K562 (cell line): ENCODE measurements around the gene TBC1D1. TPM values are rescaled to one million over a fixed set of nuclear protein-coding genes. Genes with fewer than 3 reads are reported as not detected.

Experiments
- ATF1 ChIP-seq, 2 experiments: fragments of 450-650 bp in 1 of 2; IDR thresholded peaks; 2 replicates each; pipeline ENCODE4 v1.6.1; 2016; ENCODE audit warnings: missing compliant biosample characterization in 1 of 2, missing genetic modification characterization in 1 of 2
- E2F8 ChIP-seq: fragments of 450-650 bp; IDR thresholded peaks from 2 replicates; pipeline ENCODE4 v1.7.1; 2018; ENCODE audit warnings: mild to moderate bottlenecking, low read depth; ENCODE audit not compliant: partially characterized antibody
- FOXP1 ChIP-seq: sonication (generic); formaldehyde crosslinking; IDR thresholded peaks from 2 replicates; pipeline ENCODE4 v1.8.0; 2022; ENCODE audit warnings: mild to moderate bottlenecking, missing genetic modification reagents
- MBD2 ChIP-seq: sonication (generic); IDR thresholded peaks from 2 replicates; pipeline ENCODE4 v1.6.1; 2016; ENCODE audit warnings: low read depth, borderline replicate concordance
- MTA2 ChIP-seq: fragments of 450-650 bp; IDR thresholded peaks from 2 replicates; pipeline ENCODE4 v1.6.1; 2016; ENCODE audit warnings: low read depth
- PHF21A ChIP-seq: fragments of 450-650 bp; IDR thresholded peaks from 2 replicates; pipeline ENCODE4 v1.6.1; 2017; ENCODE audit warnings: low read depth, borderline replicate concordance
- SMARCC2 ChIP-seq: fragments of 450-650 bp; IDR thresholded peaks from 2 replicates; pipeline ENCODE4 v1.6.1; 2017; ENCODE audit warnings: antibody characterized with exemption, moderate library complexity, mild to moderate bottlenecking, low read depth
- TRIM24 ChIP-seq, 2 experiments: fragments of 450-650 bp; IDR thresholded peaks; 2 replicates each; pipeline ENCODE4 v1.6.1; 2016
- ZKSCAN8 ChIP-seq: fragments of 200-800 bp; sonication (Bioruptor generic); IDR thresholded peaks from 2 replicates; pipeline ENCODE4 v1.6.1; 2016; ENCODE audit warnings: missing genetic modification characterization, missing compliant biosample characterization
- ZSCAN32 ChIP-seq: fragments of 450-650 bp; formaldehyde crosslinking; IDR thresholded peaks from 2 replicates; pipeline ENCODE4 v1.4.0; 2020; ENCODE audit warnings: mild to moderate bottlenecking, moderate library complexity
- polyA plus RNA-seq, 8 experiments: library from polyadenylated mRNA; depleted of rRNA in 4 of 8; stranded (reverse) in 5 of 8; unstranded in 3 of 8; fragments of >200 nt; fragmentation: Nextera tagmentation in 2 of 8; fragmentation: Illumina TruSeq in 1 of 8; extraction: Ambion mirVana in 2 of 8; extraction: Trizol in 1 of 8; gene quantifications; 2 replicates each; pipeline versions ENCODE4 v1.2.1 to v1.2.3, GENCODE V29; 2011 to 2014; ENCODE audit warnings: inconsistent platforms in 1 of 8, missing spikeins in 1 of 8
- total RNA-seq, 7 experiments: library from RNA; depleted of rRNA in 6 of 7; stranded (reverse); fragments of >200 nt in 6 of 7; fragmentation: Illumina TruSeq in 2 of 7; extraction: Trizol in 2 of 7; gene quantifications; 2 replicates each; pipeline versions ENCODE4 v1.2.1 to v1.2.3, GENCODE V29; 2011 to 2021; ENCODE audit warnings: low replicate concordance in 1 of 7
- TF ChIP-seq, protein P1 (sequence below): fragments of 450-650 bp; IDR thresholded peaks from 2 replicates; pipeline ENCODE4 v1.6.1; 2016; ENCODE audit warnings: low read depth
- TF ChIP-seq, protein P2 (sequence below): fragments of 450-650 bp; IDR thresholded peaks from 2 replicates; pipeline ENCODE4 v1.6.1; 2016; ENCODE audit warnings: mild to moderate bottlenecking

Gene TBC1D1
- total and polyA plus RNA-seq, 9 of the 15 experiments (the other 6 are each of a cell fraction or from before 2014, with no cell fraction given): 0.59 to 14.2 (median 8.8) TPM

DNA sequence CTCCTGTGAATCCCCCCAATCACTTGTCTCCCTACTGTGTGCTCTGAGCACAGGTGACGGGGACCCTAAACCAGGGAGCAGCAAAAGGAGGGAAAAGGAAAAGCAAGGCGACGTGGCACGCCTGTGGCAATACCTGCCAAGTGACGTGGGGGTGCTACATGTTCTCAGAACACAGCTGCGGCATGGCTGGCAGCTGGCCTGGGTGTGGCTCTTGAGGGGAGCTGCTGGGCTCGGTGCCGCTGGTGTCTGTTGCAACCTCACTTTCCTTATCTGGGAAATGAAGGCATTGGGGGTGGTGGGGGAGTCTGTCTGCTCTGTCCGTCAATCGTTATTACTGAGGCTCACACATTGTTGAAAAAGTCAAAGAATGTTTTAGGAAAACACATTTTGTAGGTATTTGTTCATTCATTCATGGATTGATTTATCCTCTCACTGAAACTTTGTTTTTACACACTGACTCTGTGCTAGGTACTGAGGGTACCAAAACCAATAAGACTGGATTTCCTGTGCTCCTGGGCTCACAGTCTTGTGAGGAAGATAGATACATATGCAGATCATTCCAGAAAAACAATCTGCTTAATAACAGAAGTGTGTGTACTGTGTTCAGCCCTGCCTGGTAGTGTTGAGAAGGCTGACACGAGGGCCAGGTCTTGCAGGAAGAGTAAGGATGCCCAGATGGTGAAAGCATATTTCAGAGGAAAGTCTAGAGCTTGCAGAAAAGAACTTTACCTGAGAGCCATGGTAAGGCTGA is 286.9 kb downstream of the TBC1D1 start (continued):
- TF ChIP-seq, protein P1, sequence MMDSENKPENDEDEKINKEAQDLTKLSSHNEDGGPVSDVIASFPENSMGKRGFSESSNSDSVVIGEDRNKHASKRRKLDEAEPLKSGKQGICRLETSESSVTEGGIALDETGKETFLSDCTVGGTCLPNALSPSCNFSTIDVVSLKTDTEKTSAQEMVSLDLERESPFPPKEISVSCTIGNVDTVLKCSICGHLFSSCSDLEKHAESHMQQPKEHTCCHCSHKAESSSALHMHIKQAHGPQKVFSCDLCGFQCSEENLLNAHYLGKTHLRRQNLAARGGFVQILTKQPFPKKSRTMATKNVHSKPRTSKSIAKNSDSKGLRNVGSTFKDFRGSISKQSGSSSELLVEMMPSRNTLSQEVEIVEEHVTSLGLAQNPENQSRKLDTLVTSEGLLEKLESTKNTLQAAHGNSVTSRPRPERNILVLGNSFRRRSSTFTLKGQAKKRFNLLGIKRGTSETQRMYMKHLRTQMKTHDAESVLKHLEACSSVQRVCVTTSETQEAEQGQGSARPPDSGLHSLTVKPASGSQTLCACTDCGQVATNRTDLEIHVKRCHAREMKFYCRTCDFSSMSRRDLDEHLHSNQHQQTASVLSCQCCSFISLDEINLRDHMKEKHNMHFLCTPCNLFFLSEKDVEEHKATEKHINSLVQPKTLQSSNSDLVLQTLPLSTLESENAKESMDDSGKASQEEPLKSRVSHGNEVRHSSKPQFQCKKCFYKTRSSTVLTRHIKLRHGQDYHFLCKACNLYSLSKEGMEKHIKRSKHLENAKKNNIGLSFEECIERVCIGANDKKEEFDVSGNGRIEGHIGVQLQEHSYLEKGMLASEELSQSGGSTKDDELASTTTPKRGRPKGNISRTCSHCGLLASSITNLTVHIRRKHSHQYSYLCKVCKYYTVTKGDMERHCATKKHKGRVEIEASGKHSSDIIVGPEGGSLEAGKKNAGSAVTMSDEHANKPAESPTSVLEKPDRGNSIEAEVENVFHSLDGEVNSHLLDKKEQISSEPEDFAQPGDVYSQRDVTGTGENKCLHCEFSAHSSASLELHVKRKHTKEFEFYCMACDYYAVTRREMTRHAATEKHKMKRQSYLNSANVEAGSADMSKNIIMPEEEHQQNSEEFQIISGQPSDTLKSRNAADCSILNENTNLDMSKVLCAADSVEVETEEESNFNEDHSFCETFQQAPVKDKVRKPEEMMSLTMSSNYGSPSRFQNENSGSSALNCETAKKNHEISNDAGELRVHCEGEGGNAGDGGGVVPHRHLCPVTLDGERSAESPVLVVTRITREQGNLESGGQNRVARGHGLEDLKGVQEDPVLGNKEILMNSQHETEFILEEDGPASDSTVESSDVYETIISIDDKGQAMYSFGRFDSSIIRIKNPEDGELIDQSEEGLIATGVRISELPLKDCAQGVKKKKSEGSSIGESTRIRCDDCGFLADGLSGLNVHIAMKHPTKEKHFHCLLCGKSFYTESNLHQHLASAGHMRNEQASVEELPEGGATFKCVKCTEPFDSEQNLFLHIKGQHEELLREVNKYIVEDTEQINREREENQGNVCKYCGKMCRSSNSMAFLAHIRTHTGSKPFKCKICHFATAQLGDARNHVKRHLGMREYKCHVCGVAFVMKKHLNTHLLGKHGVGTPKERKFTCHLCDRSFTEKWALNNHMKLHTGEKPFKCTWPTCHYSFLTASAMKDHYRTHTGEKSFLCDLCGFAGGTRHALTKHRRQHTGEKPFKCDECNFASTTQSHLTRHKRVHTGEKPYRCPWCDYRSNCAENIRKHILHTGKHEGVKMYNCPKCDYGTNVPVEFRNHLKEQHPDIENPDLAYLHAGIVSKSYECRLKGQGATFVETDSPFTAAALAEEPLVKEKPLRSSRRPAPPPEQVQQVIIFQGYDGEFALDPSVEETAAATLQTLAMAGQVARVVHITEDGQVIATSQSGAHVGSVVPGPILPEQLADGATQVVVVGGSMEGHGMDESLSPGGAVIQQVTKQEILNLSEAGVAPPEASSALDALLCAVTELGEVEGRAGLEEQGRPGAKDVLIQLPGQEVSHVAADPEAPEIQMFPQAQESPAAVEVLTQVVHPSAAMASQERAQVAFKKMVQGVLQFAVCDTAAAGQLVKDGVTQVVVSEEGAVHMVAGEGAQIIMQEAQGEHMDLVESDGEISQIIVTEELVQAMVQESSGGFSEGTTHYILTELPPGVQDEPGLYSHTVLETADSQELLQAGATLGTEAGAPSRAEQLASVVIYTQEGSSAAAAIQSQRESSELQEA: no peak
- TF ChIP-seq FOXP1 (CRISPR knock-in tag): no peak
- 0 out of 2 replicates have a peak, but pooled peaks have one; percentile 20 for TF ChIP-seq MTA2
- TF ChIP-seq TRIM24 (IDR thresholded peaks at IDR 0.05): peak; percentile 86 to 90
- TF ChIP-seq ZKSCAN8 (CRISPR knock-in tag): no peak
- no peak for TF ChIP-seq MBD2
- 0 out of 2 replicates have a peak, but pooled peaks have one; percentile 30 for TF ChIP-seq SMARCC2
- no peak for TF ChIP-seq E2F8
- no peak for TF ChIP-seq PHF21A
- TF ChIP-seq, protein P2, sequence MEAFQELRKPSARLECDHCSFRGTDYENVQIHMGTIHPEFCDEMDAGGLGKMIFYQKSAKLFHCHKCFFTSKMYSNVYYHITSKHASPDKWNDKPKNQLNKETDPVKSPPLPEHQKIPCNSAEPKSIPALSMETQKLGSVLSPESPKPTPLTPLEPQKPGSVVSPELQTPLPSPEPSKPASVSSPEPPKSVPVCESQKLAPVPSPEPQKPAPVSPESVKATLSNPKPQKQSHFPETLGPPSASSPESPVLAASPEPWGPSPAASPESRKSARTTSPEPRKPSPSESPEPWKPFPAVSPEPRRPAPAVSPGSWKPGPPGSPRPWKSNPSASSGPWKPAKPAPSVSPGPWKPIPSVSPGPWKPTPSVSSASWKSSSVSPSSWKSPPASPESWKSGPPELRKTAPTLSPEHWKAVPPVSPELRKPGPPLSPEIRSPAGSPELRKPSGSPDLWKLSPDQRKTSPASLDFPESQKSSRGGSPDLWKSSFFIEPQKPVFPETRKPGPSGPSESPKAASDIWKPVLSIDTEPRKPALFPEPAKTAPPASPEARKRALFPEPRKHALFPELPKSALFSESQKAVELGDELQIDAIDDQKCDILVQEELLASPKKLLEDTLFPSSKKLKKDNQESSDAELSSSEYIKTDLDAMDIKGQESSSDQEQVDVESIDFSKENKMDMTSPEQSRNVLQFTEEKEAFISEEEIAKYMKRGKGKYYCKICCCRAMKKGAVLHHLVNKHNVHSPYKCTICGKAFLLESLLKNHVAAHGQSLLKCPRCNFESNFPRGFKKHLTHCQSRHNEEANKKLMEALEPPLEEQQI: no peak
- no peak for TF ChIP-seq ATF1 (CRISPR knock-in tag; IDR thresholded peaks at IDR 0.05)
- TF ChIP-seq ATF1 (tag; IDR thresholded peaks at IDR 0.05): peak; percentile 32; the same call in 1 of the 2 replicates
- TF ChIP-seq ZSCAN32 (CRISPR knock-in tag): no peak
